NCI-H2029 treated with DMSO at 0.1 percent for 48 hours (cell line): ENCODE measurements around the gene PNPLA2.

ENCODE experiments used
- DNase-seq: peaks from one replicate; lab custom pipeline; 2025; lab: John Stamatoyannopoulos, UW

The PNPLA2 gene

GRCh38 chr11:783581-784015, 35.1 kb upstream of the PNPLA2 start:
- peak; percentile 66 for DNase-seq

DNA sequence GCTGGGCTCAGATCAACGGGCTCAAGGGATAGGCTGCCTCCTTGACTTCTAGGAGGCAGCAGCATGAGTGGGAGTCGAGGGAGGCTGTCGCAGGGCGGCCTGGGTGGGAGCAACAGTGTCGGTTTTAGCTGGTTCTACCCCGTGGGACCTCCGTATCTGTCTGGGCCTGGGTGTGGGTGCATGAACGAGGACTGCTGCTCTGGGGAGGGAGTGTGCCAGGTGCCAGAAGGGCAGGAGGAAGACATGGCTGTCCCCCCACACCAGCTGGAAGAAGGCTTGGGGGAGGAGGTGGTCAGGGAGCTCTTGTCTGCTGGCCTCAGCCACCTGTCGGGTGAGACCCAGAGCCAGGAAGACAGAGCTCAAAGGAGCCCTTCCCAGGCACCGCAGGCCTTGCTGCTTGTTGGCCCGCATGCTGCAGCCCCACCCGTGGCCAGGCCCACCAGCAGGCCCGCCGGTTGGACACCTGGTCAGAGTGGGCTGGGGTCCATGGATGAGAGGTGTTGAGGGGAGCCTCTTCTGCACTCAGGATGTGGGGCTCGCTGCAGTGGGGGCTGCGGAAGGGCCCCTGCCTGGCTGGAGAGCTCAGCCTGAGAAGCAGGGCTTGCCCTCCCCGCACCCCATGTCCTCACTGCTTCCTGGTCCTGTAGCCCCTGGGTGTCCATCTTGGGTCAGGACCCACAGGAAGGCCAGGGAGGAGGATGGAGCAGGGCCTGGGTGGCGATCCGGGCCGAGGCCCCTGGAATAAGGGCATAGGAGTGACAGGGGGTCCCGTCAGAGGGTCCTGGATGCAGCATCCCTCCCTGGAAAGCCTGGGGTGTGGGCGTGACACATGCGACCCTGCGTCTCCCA, 32.3 kb upstream of the PNPLA2 start:
- no peak for DNase-seq

DNA sequence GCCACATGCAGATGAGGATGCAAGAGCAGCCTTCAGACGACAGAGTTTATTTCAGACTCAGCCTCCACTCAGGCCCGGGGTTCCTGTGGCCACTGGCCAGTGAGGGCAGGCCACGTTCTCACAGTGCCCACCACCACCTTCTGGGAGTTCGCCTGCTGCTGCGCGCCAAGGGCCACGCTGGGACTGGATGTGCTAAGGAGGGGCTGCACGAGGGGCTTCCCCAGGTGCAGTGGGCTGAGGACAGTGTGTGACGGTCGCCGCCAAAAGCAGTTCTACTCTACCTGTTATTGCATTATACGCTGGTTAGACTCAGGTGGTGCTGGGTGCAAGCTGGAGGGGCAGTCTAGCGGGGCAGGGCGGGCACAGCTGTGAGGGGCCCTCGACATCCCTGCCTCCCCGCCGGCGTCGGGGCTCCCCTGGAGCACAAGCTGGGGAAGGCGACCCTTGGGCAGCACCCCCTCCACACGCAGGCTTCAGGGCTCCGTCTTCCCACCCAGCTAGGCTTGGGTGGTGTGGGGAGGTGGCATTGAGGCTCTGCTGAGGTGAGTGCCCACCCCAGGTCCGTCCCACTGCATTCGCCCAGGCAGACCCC, 31.5 kb upstream of the PNPLA2 start:
- DNase-seq, result no peak

DNA sequence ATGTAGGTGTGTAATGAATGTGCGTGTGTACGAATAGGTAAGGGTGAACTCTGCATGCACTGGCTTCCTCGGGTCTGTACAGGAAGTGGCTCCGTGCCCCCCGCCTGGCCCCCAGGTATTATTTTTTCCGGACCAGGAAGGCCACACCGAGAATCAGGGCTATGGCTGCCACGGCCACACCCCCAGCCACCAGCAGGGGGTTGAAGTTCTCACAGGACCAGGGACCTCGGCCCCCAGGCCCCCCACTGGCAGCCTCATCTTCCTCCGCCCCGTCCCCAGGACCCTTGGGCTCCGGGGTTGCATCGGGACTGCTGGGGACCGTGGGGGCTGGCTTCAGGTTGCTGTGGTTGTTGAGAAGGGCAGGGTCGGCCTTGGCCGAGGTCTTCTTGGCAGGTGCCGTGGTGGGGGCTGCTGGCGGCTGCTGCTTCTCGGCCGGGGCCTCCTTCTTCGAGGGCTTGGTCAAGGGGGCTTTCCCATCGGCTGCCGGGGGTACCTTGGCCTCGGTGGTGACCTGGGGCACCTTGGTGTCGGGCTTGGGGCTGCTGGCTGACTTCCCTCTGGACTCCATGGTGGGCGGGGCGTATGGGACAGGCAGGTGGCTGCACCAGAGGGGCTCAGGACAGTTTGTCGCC, 30.6 kb upstream of the PNPLA2 start:
- no peak for DNase-seq

- DNase-seq, result no peak
Observed at GRCh38 chr11:788953-789940, 29.5 kb upstream of the PNPLA2 start.

- no peak for DNase-seq
Observed at GRCh38 chr11:789943-790342, 28.8 kb upstream of the PNPLA2 start, which contains the start of gene CEND1. Gene CEND1 (minus strand): TSS chr11:790090. CDS start chr11:788576, 1,514 bp downstream.

DNA sequence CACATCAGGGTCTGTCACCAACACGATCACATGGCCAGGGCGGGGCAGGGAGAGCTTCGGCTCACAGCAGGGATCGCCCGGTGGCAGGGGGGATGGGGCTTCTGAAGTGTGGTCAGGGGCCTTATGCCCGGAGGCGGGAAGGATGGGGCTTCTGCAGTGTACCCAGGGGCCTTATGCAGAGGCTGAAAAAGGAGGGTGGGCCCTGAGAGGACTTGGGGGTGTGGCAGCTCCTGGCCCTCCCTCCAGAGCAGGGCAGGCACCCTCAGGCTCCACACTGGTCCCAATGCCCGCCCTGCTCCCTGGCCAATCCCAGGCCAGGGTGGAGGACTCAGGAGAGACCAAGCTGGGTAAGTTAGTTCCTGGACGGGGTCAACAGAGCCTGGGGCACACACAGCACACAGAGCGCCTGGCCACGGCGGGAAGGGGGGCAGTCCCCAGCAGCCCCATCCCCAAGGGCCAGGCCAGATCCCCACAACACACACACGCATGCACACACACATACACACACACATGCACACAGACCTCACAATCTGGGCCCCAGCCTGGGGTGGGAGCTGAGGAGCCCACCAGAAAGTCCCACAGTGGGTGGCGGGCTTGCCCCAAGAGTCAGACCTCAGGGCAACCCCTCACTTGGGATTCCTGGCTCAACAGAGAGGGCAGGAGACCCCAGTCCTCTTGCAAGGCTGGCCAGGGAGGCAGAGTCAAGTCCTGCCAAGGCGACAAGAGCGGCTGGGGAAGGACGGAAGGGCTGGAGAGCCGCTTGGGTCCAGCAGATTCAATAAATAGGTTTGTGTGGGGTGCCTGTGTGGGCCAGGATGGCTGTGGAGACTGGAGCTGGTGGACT, 27.8 kb upstream of the PNPLA2 start:
- no peak for DNase-seq

DNA sequence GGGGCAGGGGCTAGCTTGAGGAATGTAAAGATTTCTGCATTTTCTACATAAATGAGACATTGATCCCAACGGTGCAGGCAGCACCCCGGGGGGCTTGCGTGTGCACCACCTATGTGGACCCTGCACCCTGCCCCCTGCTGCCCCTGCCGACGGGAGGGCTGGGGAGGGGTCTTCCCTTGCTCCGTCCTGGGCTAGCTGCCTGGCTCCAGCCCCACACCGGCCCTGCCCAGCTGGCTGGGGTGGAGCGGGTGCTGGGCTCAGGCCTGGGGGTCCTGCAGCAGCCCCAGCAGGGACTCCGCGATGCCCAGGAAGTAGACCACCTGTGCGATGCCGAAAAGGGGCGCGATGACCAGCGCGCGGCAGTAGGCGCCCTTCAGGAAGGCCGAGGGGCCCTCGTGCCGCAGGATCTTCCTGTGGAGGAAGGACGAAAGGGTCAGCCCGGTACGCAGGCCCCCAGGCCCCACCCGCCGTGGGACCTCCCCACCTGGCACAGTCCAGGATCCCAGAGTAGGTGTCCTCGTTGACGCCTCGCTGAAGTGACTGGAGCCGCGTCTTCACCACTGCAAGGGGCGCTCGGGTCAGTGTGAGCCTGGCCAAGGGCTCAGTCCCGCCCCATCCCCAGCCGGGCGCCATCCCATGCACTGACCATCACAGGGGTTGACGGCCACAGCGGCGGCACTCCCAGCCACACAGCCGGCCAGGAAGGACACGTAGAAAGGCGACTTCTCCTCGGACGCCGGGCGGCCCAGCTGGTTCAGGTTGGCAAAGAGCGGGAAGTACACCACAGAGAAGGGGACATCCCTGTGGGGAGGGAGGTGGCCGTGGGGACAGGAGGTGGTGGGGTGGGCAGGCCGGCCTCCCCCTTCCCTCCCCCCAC, 26.8 kb upstream of the PNPLA2 start:
- no peak for DNase-seq

DNA sequence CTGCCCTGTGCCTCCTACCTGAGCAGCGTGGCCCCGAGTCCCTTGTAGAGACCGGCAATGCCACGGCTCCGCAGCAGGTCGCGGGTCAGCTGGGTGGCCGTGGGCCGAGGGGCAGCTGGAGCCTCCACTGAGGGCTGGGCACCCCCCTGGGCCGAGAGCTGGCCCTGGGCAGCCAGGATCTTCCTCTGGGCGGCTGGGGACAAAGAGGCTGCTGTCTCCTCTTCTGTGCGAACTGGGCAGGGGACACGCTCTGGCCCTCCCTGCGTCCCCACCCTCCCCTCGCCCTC, 26.2 kb upstream of the PNPLA2 start:
- DNase-seq, result no peak

DNA sequence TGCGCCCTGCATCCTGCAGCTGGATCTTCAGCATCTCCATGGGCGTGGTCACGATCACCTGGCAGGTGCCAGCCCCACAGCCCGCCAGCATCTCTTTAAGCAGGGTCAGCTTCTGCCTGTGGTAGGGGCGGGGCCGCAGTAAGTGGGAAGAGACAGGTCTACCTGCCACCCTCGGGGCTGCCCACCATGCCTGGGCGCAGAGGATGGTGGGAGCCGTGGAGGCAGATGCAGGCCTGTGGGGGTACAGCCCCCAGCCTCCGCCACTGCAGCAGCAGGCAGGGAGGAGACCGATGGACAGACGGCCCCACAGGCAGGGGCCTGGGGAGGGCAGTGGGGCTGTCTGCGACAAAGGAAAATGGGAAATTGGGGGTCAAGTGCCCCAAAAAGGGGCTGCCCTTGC, 25.8 kb upstream of the PNPLA2 start:
- no peak for DNase-seq

DNA sequence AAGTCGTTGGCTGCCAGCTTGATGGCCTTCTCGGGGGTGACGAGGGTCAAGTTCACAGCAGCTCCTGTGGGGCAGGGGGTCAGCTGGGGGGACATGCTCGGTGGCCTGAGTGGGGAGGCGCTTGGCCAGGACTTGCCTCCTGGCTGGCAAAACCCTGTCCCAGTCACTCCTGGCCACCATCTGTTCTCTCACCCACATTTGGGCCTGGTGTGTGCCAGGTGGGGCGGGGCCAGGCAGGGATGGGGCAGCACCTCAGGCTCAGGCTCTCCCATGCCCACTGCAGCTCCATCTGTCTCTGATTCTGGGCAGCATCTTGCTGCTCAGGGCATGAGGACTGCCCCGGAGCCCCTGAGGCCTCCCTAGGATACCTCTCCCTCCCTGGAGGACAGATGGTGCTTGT, 25.2 kb upstream of the PNPLA2 start:
- no peak for DNase-seq

DNA sequence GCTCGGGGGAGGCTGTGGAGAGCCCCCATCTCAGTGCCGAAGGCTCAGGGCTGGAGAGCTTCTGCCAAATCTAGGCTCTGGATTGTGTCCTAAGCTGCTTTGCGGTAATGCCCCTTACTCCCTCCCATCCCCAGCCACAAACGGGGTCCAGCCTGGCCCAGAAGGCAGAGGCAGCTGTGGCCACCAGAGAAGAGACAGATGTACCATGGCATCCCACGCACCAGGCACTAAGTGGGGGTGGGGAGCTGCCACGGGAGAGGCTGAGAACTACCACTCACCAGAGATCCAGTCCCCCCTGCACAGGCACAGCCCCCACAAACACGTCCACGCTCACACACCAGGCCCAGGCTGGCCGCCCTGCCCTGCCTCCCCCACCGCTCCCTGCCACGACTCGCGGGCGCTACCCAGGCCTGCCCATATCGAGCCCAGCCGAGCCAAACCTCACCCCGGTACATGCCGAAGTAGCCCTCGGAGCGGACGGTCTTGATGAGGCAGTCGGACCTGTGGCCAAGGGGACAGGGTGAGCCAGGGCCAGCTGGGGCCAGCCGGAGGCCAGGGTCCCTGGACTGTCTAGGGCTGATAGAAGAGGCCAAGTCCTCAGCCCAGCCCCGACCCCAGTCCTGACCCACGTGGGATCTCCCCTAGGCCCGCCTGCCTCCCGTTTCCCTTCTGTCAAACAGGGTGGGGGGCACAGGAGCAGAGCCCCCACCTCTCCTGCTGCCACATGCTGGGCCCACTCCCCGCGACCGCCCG, 24.5 kb upstream of the PNPLA2 start:
- DNase-seq, result no peak

DNA sequence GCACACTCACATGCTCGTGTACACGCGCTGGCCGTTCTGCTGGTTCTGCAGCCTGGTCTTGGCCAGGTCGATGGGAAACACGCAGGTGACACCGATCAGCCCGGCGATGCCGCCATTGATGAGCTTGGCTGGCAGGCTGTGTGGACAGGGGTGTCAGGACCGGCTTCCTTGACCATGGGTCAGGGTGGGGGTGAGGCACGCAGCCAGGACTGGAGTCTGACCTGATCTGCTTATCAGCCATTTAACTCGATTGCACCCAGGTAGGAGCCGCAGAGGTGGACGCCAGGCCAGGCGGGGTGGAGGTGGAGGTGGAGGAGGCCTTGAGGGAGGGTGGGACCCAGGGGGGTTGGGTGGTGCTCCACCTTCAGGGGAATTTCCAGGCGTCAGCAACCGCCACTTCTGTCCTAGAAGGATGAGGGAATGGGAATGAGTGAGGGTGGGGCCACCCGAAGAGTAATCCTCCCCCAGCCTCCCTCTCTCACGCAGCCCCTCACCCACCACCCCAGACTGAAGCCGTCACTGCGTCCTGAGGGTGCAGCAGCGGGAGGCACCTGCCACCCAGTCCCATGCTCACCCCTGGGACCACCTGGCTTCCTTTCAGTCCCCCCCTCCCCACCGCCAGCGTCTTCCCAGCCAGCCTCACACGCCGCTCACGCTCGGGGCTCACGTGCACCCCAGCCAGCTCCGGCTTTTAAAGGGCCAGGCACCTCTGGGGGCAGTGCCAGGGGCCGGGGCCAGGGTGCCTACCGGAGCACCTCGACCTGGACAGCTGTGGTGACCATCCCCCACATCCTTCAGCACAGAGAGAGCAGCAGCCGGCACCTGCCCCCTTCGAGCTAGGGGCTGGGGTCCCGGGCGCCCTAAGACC, 23.7 kb upstream of the PNPLA2 start:
- DNase-seq, result no peak

- peak; percentile 58 for DNase-seq
Observed at GRCh38 chr11:795634-796564, 22.8 kb upstream of the PNPLA2 start.

GRCh38 chr11:796565-797295, 22.0 kb upstream of the PNPLA2 start:
- DNase-seq, result no peak

GRCh38 chr11:797296-798092, 21.2 kb upstream of the PNPLA2 start:
- peak; percentile 32 for DNase-seq
